GM18873 (cell line): ENCODE data around the gene WWOX.

Source experiments
- ATAC-seq: cut with Tn5 transposase; IDR thresholded peaks from one replicate; pipeline ENCODE4 v1.9.1; 2021; ENCODE audit warnings: mild to moderate bottlenecking, moderate library complexity, moderate number of reproducible peaks; ENCODE audit not compliant: unreplicated experiment, low FRiP score

The WWOX gene

DNA sequence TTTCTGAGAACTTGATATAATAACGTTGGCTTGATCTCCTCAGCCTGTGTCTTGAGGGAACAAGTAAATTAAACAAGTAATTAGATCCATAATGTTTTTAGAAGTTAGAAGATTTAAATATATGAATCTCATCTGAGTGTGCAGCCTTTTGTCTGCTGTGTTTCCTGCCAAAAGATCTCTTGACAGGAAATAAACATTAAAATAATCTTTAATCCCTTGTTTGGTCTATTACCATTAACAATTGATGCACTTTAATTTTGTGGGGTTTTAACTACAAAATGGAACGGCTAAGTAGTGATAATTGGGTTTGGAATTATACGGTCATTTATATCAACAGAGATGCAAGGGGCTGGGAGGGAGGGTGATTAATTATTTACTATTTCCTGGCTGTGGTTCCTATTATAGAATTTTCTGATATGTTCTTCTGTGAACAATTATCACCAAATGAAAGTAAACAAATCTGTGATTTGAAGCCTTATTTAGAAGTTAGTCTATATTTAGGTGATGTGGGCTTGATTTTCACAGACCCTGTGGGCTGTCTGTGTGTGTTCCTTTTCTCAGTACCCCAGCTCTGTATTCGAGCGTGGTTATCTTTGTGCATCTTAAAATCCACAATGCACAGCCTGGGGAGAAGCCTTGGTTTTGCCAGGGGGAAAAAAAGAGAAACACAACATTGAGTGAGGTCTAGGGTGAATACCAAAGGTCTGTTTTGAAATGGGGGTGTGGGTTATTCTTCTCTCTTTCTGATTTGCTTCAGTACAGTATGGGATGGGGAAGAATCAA is 556.1 kb downstream of the WWOX start:
- ATAC-seq: no peak

DNA sequence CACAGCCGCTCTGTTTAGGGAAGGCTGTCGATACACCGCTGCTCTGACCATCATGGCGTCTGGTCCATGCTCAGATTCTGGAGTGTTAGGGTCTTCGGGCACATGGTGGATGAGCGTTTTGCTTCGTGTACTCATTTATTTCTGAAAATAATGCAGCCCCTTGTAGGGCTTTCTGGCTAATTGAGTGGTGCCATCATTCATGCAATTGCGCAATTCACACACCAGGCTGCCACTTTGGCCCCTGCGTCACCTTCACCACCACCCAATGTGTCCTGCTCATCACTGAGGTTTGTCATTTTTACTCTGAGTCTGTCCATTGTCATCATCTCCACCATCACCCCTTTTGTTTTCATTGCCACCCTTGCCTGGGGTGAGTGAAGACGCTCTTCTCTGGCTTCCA is 557.4 kb downstream of the WWOX start:
- ATAC-seq: no peak

DNA sequence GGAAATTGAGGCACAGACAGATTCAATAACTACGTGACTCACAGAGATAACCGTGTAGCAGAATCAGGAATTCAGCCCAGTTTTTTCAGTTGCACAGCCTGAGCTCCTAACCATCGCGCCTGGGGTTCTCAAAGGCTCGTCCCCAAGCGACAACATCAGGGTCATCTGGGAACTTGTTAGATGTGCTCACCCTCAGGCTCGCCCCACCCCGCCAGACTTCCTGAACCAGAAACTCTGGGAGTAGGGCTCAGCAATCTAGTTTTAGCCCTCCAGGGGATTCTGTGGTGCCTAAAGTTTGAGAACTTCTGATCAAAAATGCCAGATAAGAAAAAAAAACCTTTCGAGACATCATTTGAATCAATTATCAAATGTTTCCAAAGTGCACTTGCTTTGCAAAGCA is 559.8 kb downstream of the WWOX start:
- no peak for ATAC-seq

DNA sequence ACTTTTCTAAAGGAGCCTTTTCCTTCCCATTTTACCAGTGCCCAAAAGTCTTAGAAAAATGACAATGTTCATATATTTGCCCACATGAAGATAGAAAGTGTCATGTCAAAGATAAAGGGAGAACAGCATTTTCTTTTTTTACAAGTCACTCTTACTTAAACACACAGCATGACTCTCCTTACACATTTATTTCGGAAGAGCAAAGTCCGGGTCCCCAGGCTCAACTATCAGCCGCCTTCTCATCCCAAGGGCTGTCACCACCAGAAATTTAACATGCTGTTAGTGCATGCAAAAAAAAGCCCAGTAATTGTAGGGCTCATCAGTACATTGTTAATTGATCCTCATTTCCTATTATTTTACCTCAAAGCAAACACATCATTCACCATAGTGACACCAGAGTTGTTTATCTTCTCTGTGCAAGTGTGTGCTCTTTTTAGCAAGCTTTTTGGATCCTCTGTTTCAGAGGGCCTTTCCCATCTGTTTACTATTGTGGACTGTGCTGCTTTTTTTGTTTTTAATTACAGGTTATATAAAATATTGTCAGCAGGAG is 560.3 kb downstream of the WWOX start:
- ATAC-seq: no peak

DNA sequence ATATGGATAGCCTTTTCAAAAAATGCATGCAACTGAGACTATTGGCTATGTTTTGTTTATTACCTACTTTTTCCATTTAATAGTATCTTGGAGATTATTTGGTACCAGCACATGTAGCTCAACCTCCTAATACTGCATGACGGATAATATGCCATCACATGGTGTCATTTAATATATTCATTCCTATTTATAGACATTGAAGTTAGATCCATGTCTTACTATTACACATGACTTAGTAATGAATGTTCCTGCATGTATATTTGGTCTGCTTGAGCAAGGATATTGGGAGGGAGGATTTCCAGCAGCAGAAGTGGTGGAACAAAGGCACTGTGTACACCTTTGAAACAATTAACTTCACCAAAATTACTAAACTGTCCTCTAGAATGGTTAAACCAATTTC is 561.3 kb downstream of the WWOX start:
- ATAC-seq: no peak

DNA sequence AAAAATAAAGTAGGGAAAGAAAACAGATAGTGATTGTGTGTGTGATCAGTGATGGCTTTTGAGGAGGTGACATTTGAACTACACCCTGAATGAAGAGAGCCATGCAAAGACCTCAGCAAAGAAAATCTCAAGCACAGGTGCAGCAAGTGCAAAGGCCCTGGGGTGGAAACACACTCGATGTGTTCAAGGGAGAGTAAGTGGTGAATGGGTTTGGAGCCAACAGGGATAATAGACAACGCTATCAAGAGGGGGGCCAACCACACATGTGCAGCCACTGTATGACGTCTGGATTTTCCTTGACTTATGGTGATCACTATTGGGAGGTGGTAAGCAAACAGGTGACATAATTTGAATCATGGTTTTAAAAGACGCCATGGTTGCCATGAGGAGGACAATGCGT is 564.2 kb downstream of the WWOX start:
- ATAC-seq: no peak

DNA sequence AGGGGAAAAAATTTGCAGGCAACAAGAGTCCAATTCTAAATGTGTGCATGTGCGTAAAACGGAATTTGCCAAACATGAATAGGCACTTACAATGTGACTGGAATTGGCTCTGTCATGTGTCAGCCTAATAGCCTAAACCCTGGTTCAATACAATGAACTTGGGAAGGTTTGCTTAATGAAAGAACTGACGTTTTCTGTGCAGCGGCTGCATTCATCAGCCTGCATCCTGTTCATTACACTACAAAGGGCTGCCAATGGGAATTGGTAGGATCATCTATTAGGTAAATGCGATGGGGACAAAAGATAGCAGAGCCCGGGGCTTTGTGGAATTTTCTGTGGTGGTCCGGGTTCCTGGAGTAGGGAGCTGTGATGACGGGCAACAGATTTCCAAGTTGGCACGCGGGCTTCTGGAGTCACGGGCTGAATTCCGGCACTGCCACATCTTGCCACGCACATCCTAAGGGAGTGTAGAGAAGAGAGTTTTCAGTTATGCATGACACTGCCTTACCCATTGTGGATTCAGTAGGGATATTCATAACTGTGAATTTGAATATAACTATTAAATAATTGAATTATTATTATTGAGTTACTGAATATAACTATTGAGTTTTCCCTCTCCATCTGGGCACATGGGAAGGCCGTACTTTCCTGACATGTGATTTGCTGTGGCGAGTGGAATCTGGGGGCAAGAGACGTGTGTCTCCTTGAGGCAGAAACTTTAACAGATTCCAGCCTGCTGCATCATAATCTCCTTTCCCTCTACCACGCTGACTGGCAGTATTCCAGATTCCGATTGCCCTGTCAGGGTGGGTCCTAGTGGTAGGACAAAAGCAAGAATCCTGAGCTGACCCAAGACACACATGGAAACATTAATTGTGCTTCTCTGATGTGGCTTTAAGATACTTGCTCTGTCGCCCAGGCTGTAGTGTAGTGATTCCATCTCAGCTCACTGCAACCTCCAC is 565.6 kb downstream of the WWOX start:
- ATAC-seq: no peak

DNA sequence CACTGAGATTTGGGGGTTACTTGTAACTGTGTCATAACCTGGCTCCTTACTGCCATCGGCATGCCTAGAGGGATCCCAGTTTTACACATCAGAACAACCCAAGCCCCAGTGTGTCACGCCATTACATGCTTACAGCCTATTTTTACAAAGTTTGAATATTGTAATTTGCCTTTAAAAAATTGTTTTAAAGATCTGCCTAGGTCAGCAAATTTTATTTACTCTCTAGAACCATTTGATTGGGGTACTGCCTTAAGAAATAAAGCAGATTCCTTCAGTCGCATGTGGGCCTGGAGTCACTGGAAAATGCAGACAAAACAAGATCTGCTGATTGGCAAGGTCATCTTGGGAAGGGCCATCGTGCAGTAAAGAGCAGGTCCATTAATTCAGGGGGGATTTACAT is 566.9 kb downstream of the WWOX start:
- ATAC-seq: no peak

DNA sequence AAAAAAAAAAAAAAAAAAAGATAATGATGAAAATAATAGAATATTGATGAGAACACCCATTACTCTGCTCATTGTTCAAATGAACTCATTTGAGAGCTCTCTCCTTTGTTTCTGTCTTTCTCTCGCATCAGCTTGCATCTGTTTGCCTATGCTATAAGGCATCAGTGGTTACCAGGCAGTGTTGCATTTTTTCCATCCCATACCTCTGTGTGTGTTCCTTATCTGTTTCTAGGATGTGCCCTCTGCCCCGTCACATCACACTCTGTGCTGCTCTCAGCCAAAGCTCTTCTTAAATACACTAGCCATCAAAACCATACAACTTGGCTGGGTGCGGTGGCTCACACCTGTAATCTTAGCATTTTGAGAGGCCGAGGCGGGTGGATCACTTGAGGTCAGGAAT is 568.2 kb downstream of the WWOX start:
- ATAC-seq: no peak

DNA sequence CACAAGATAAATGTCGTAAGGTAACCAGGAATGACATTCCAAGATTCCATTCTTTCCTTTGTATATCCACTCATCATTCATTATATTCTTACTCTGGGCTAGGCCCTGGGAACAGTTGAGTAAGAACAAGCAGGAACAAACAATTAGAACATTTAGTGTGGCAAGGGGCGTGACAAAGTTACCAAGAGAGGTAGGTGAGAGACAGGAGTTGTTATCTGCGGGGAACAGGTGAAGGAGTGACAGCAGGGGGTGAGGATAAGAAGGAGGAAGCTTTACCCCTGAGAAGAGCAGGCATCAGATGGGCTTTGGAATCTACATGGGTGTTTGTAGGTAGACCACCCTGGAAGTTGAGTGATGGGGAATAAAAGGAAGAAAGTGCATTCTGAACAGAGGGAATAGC is 568.9 kb downstream of the WWOX start:
- ATAC-seq: no peak

DNA sequence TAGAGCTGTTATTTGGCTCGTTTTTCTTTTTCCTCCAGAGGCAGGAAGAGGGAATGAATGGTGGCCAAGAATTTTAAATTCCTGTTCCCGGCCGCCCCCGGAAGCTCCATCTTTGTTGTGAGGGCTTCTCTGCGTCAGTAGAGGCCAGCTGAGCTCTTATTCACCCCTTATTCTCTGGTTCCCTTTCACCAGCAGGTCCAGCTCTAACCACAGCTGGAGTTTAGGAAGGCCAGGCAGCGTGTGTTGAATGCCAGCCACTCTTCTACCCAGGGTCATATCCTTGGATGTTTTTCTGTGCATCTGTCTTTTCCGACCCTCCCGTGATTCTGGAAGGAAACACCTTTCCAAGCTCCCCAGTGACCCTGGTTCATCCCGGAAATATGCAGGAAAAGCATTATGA is 570.5 kb downstream of the WWOX start:
- no peak for ATAC-seq

DNA sequence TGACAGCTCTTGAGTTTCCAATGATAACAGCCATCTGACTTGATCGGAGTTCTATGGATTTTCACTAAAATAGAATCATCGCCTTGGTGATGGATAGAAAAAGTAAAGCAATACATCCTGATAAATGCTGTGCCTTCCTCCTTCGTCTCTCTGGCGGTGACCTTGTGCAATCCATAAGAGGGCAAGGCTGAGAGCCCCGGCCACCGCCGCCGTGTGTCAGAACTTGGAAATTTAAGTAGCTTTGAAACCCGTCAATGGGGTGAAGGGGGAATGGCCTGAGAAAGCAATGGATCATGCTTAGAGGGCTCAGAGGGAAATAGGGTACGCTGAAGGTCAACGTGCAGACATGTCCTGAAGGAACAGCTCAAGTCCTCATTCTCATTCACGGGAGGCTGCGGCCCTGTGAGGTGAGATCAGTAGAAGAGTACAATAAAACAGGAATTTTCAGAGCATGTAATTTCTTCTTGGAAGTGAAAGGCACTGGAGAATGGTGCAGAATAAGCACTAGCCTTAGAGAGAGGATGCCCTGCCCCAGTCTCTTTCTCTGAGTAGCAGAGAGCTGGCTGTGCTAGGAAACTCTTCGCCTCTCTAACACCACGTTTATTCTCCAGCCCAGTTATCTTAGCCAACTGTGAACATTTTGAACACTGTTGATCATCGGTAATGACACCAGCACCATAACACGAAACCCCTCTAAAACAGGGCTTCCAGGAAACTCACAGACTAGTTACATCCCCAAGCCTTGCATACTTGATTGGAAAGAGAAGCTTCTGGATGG is 573.5 kb downstream of the WWOX start:
- no peak for ATAC-seq

DNA sequence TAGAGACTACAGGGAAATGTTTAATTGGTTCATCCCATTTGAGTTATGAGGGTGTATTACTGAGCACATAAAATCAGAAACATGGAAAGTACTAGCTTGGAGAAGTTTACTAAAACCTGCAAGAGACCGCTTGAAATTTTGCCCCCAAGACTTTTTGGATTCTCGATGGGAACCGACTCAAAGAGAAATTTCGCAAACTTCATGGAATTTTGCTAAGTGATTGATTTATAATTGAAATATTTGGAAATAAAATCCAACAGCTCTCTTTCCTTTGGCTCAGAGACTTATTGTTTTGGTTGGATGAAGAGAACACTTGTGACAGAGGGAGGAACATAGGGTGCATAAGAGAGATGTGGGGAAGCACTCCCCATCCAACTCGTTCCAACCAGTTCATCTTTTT is 574.4 kb downstream of the WWOX start:
- no peak for ATAC-seq

DNA sequence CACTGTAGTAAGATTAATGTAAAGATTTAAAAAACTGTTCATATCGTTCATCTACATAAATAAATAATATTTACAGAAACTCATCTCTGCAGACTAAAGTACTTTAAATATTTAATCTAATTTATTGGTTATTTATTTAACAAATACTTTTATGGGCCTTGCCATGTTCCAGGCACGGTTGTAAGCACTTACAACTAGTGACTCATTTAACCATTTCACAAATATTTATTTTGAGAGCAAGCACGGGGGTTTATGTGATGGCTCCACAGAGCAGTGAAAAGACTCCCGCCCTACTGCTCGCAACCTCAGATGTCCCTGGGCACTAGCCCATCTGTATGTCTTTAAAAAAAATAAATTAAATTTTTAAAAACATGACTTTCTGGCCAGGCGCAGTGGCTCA is 575.9 kb downstream of the WWOX start:
- ATAC-seq: no peak

DNA sequence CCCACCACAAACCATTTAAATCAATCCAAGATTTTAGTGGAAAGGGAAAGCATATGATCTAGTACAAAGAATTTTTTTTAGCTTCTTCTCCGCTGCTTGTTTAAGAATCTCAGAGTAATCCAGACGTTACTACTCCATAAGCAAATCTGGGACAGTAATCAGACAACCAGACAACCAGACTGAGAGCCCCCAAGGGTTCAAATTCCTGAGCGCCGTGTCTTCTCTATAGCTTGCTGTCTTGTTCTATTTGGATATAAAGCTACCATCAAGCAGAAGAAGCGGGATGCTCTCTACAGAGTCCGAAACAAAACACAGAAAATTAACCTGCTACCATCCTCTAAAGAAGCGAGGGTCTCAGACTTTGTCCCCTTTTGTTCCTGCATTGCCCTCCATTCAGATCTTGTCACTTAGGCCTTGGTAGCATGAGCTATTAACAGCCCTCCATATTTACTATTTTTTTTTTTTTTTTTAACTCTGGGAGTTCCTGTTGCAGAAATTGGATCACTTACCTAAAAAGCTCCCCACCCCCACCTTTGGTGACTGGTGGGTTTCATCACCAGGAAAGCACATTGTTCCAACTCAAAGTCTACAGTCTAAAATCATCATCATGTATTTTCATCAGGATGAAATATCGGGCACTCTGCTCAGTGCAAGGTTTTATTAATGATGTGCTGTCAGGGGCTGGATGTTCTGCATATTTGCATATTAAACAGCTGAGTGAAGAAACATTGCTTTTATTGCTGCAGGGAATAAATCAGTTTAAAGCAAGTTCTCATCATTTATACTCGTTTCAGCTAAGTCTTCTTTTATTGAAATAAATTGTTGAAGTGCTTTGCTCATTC is 576.7 kb downstream of the WWOX start:
- no peak for ATAC-seq

DNA sequence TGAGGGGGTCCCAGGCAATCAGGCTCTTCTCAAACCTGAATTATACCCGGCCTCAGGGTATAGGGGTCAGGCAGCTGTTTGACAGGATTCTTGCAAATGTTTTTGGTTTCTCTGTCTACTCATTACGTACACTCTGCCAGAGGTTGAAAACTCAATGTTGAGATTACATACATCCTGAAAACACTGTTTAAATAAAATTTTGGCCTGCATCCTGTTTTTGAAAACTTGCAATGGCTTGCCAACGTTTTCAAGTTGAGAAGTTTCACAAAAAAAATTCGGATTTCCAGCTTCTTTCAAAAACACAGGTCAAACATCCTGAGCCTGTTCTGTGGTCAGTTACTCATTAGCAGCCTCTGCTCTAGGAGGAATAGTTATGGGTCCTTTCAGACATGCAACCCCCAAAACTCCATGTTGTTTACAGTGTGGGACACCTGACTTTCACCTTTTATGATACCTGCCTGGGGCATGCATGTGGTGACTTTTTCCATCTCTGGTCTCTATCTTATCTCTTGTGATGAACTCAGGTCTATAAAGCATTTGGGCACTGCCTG is 577.8 kb downstream of the WWOX start:
- ATAC-seq: no peak

DNA sequence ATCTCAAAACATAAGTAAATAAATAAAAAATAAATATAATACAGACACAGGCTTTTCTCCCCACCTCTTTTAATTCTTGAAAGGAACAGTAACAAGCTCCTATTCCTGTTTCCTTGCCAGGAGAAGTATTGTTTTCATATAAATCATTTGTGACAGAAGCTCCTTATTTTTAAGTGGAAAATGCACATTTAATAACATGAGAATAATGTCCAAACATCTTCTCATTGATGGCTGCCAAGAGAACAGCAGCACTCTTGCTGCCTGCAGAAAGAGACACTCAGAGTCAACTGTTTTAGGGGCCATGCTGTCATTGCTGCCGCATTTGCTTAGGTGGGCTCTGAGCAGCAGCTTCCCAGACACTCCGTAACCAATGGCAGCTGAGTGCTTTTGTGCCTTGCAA is 580.1 kb downstream of the WWOX start:
- no peak for ATAC-seq

DNA sequence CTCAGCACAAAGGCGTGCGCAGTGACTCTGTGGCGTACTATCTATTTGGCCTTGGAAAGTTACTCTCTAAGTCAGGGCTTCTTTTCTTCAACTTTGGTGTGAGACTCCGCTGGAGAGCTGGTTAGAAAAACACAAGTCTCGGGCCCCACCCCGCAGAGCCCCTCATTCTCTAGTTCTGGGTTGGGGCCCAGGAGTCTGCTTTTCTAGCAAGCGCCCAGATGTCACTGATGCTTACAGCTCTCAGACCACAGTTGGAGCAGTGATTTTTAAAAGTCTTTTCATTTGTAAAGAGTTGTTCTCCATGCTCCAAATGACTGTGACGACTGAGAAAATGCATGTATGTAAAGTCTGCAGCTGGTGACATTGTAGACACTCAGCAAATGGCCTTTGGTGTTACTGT is 582.3 kb downstream of the WWOX start:
- ATAC-seq: no peak

DNA sequence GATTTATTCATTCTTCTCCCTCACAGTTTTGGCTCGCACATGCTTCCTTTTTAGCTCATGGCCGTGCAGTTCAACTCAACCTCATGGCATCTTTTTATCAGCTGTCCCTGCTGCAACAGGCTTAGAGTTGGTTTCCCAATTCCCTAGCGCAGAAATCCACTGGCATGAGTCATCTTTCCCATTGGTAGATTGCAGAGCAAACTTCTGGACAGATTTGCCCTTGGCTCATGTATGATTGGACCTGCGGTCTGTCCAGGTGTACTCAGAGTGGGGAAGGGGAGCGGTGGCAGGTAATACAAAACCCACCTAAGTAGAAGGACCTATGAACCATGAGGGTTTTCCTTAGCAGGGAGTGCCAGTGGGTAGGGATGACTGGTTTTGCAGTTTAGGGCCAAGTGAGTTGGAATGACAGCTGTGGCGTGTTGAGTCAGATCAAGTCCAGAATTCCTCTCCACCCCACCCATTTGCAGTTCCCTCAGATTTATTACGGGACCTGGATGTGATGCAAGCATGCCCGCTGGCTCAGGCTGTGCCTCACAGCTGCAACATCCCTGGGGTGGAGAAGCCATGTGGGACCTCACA is 584.7 kb downstream of the WWOX start:
- no peak for ATAC-seq
